ENCODE data around the gene ST8SIA5.

The ST8SIA5 gene

DNA sequence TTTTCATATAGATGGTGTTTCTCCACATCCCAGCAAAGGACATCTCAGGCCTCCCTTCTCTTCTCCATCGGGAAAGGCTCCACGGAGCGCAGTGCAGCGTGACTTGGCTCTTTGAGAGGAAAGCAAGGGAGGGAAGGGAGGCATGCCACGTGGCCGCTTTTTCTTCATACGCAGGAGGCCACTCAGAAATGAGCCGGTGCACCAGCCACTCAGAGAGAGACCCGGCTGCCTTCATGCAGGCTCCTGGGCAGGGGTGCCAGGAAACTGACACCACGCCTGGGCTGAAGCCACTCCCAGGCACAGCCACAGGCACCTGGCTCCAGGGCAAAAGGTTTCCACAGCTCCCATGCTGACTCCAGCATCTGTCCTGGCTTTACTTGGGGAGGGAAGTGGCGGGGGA lies 88.7 kb downstream of the ST8SIA5 start:
- no peak for DNase-seq (ENCODE audit: low spot score)

DNA sequence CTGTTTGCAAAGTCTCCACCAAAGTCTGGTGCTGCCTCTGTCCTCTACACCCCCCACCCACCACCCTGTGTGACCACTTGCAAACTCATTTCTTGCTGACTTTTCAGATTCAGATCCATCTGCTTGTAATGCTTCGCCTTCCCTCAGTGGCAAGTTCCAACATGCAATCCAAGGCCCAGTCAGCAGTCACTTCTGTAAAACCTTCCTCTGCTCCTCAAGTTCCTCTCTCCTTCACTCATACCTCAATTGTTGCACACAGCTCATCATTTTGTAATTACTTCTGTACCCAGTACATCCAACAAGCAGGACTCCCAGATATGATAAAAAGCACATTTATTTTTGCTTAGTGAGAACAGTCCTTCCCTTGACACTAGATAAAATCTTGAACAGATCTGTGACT lies 93.3 kb downstream of the ST8SIA5 start:
- DNase-seq (ENCODE audit: low spot score): no peak

DNA sequence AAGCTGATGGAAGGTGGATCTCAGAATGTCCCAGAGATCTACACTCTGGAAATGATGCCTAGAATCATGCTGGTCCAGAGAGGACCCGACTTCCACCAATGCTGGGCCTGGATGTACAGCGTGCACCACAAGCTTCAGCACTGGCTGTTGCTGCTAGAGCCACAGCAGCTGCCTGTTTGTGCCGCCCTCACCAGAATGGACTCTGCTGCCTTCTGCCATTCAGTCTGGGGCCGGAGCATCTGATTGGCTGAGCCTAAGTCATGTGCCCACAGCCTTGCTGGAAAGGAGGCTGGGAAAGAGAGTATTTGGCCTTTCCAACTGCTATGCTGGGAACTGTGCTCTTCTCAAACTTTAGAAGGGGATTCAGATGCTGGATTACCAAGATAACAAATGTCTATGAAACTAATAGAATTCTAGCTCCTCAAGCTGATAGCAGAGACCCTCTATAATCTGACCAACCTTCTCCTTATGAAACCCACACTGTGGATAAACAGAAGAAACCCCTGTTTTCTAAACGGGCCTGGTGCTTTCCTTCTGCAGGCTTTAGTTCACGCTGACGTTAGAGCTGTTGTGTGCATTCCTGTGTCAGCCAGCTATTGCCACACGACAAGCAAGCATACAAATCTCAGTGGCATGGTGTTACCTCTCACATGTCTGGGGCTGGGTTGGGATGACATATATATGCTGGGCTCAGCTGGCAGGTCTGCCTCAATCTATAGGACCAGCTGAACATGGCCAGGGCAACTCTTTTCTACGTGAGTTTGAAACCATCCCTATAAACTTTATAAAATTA lies 95.7 kb downstream of the ST8SIA5 start:
- DNase-seq (ENCODE audit: low spot score): no peak

DNA sequence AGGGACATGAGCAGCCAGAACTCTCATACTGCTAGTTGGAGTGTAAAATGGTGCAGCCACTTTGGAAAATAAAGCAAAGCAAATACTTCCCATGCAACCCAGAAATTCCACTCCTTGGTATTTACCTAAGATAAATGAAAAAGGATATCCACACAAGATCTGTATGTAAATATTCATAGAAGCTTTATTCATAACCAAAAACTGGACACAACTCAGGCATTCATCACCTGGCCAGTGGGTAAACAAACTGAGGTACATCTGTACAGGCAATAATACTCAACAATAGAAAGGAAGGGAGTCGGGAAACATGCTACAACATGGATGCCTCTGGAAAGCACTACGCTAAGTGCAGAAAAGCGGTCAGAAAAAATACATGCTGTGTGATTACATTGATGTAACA lies 97.4 kb downstream of the ST8SIA5 start:
- no peak for DNase-seq (ENCODE audit: low spot score)

DNA sequence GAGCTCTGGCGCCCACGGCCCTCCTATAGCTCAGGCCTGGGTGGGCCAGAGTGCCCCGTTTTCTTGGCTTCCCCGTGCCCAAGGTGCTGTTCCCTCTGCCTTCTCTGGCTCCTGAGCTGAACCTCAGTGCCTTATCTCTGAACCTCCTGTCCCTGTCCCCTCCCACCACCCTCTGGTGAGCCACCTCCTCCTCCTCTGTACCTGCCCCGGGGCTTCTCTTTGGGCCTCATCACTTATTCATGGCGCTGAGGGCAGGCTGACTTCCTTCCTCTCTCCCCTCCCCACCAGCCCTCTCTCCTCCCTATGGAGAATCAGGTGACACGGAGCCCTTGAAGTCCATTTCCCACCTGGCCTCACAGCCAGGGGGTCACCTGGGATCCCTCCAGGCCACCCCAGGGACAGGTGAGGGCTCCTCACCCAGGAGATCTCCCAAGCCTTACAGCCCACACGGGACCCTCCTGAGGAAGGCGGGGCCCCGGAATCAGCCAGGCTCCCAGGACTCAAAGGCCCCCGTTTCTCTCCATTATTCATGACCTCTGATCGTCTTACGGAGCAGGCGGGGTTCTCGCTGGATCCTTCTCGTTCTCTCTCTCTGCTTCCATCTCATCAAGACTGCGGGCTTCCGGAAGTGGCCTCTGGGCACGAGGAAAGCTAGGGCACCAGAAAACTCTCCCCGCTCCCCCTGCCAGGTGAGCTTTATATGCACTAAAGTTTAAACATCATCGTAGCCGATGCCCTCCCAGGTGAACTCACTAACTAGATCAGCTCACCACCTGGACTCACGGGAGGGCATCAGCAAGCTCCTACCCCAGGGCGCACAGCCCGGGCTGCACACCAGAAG lies 99.5 kb downstream of the ST8SIA5 start, which contains the start of gene LOXHD1:
Gene LOXHD1, minus strand, starts transcription at position 106 of the 841 bp plus-strand sequence. CDS start 187 bp downstream, outside the sequence.
- DNase-seq (ENCODE audit: low spot score): no peak

DNA sequence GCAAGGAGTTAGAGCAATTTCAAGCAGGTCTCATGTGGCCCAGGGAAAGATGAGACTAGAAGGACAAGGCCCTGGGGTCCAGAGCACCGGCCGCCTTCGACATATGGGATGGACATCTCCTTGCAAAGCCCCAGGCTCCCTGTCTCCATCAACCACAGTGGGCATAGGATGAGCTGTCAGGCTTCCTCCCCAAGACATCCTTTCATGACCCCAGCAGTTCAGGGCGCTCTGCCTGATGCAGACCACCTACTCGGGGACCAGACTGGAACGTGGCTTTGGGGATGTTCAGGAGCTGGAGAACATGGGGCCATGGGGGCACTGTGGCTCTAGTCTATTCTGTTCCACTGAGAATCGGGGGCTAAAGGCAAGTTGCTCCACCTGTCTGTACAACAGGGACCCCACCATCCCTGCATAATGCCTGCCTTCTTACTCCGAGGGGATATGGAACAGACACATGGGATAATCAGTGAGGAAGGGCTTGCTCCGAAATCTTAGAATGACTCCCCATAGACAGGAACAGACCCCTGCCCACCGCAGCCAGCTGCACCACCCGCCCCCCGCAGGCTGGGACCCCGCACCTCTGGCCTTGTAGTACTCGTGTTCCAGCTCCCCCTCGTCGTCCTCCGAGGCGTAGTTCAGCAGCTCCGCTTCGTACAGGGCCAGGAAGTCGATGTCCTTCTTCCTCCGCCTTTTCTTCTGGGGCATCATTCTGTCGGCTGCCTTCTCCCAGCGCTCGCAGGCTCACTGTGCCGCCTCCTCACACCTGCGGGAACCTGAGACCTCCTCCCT lies 100.3 kb downstream of the ST8SIA5 start:
- DNase-seq (ENCODE audit: low spot score): no peak

DNA sequence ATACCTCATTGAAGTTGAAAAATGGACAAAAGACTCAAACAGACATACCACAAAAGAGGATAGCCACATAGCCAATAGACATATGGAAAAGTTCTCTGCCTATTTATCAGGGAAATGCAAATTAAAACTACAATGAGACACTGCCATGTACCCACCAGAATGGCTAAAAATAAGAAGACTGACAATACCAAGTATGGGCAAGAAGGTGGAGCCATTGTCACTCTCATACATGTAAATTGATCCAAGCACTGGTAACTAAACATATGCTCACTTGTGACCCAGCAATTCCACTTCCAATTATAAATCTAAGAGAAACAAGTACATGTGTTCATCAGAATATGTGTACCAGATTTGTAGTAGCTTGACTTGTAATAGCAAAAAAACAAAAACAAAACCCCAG lies 104.5 kb downstream of the ST8SIA5 start:
- no peak for DNase-seq (ENCODE audit: low spot score)

DNA sequence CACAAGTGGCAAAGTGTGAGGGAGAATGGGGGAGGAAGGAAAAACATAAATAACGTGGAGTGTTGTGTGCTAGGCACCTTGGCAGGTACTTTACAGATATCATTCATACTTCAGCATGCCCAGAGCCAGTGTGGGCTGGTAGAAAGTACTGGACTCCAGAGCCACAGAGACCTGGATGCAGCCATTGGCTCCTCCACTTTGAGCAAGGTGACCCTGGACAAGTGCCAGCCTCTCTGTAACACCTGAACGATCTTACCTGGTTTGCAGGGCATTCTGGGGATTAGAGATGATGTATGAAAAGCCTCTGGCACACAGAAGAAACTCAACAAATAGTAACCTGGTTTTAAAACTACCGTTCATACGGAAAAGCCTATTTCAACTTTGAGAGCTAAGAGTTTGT lies 106.2 kb downstream of the ST8SIA5 start:
- DNase-seq (ENCODE audit: low spot score): no peak

DNA sequence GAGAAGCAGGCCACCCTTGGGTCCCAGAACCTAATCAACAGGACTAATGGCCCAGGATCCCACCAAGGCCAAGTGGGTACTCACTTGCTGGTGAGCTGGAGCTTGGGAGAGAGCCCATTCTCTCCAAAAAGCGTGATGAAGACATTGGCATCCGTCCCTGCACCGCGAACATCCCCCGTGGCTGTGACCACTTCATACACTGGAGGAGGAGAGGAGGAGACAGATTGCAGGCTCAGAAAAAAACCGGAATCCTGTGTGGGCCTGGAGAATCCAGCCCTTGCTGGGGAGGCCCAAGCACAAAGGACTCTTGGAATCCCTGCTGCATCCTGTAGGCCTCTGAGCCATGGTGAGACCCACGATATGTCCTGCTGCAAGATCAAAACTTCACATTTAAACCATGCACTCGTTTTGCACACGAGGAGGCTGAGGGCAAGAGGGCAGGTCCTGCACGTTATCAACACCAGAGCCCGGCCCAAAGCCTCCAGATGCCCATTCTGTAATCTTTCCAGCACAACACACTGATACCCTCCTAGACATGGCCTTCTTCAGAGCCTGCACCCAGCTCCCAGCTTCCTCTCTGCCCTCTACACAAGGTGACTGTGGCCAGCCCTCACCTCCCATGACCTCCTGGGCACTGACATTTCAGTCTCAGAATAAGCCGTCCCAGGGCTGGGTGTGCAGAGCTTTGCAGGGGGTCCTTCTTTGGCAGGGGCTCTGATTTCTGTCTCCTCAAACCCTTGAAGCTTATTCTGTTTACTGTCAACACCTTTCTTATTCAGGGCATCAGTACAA lies 107.6 kb downstream of the ST8SIA5 start:
- no peak for DNase-seq (ENCODE audit: low spot score)

DNA sequence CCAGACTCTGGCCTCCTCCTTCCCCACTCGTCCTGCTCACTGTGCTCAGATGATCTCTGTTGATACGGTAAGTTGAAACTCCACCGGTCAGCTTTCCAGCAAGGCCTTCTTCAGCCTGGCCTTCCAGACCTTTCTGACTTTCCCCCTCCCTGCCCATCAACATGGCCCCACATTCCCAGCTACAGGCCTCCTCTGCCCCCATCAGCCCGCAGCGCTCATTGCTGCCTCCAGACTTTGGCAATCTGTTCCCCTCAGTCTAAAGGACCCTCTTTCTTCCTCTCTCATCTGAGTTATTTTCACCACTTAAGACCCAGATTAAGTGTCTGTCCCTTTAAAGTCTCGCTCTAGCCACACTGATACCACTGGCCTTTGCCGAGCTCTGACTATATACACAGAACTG lies 110.4 kb downstream of the ST8SIA5 start:
- no peak for DNase-seq (ENCODE audit: low spot score)

DNA sequence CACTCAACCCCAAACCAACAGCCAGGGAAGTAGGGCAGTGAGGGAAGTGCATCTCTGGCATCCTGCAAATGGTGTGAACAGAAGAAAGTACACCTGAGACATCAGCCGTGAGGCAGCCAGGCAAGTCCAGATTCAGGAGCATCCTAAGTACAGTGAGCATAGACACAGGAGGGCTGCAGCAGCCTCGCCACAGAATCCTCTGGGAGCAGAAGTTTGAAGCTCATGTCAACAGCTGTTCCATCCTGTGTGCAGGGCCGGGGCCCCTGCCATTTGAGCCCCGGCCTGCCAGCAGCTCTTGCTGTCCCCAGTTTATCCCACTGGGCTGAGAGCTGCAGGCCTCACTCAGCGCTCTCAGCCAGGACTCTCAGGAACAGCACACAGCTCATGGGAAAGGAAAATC lies 114.3 kb downstream of the ST8SIA5 start:
- no peak for DNase-seq (ENCODE audit: low spot score)

DNA sequence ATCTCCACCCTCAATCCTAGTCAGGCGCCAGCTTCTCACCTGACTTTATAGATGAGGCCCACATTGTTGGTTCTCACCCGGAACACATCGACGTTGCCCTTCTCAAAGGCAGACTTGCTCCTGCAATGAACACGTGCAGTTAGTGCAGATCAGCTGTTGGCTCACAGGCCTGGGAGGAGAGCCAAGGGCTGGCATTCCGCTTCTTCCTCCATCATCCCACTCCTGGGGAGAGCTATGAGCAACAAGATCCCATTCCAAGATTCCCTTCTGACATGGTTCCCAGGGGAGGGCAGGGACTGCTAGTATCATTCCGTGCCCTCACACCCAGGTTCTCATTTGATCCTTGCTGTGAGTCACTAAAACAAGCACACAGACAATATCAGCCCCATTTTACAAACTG lies 114.9 kb downstream of the ST8SIA5 start:
- DNase-seq (ENCODE audit: low spot score): no peak

DNA sequence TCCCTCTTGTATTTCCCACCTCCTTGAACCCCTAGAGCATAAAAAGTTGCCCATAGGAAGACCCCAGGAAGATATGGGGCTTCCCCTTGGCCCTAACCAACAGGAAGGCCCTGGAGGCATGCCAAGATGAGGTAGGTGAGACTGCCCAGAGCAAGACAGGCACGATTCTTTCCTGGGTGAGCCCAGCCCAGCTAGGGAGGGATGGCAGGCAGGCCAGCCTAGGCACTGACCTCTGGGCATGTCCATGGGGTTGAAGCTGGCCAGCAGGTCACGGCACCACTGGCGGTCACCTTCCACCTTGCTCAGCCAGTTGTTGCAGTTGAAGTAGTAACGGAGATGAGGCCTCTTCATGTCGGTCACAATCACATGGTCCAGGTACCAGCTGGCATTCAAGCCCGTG lies 117.5 kb downstream of the ST8SIA5 start:
- no peak for DNase-seq (ENCODE audit: low spot score)

DNA sequence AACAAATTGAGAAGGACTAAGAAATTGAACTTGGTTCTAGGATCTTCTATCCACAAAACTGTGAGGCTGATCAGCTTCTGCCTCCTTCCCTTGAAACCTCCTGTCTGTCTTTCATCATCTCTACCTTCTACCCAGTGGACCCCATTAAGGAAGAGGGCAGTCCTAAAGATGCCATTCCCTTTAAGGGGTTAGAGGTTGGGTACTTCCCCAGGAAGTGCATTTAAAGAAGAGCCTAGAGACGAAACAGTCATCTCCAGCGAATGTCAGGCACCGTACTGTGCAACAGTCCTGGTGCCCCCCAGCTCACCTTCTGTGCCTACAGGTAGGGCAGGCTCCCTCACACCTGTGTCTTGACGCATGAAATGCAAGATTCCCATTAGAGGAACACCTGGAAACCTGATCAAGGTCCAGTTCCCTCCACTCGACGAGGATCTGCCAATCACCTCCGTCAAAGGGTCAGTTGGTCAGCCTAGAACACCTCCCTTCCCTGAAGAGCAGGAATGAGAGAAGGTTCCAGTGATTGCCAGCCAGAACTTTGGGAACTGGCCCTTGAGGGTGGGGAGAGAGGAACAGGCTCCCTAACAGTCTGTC lies 120.7 kb downstream of the ST8SIA5 start:
- no peak for DNase-seq (ENCODE audit: low spot score)

DNA sequence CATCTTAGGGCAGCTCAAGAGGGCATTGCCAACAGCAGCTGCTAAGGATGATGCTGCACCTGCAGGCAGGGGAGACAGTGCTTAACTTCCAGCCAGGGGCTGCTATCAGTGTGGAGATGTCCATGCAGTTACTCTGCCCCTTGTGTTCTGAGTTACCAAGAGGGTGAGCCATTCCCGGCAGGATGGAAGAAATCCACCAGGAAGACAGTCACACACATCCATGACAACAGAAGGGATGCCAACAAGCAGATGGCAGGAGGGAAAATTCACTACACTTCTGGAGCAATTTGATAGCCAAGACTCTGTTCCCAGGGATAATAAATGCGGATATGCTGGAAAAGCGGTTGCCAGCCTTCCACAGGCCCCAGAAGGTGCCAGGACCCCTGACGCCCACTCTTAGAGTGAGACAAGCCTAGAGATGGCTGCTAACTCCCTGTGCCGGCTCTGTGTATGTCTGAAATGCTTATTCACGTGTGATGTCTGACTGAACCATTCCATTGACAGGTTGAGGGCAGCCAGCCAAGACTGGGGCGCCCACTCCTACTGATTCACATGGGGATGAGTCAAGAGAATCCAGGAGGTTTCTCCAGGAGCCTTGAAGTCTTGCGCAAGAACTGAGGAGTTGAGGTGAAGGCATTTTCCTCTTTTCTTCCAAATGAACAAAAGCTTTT lies 124.3 kb downstream of the ST8SIA5 start:
- DNase-seq (ENCODE audit: low spot score): no peak

DNA sequence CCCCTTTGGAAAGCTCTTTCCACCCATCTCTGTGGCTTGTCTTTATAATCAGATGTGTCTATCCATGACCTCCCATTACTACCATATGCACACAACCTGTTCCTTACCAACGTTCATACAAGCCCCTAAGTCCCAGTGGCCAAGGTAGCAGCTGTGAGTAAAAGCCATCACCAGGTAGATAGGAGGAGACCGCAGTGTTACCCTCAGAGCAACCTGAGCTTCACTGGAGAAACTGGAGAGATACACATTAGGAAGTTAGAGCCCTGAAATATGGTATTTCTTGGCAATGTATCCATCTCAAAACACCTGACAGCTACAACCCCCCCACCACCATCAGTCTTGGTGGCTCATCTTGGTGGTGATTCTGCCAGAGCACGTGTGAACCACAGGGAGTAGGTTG lies 125.9 kb downstream of the ST8SIA5 start:
- DNase-seq (ENCODE audit: low spot score): no peak

DNA sequence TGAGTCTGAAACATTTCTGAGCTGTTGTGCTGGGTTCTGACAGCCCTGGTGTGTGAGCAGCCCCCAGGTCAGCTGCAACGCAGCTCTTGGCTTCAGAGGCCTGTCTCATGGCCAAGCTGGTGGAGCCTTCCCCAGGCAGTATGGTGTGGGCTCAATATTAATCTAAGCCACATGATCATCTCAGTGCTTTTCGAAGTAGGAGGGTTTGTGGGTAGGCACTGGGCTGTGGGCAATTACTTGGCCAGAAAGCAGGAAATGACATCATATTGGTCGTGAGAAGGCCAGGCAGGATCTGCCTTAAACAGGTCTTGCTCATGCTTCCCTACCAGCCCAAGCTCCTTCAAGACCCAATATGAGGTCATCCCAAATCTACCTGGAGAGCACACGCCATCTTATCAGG lies 126.7 kb downstream of the ST8SIA5 start:
- DNase-seq (ENCODE audit: low spot score): no peak

DNA sequence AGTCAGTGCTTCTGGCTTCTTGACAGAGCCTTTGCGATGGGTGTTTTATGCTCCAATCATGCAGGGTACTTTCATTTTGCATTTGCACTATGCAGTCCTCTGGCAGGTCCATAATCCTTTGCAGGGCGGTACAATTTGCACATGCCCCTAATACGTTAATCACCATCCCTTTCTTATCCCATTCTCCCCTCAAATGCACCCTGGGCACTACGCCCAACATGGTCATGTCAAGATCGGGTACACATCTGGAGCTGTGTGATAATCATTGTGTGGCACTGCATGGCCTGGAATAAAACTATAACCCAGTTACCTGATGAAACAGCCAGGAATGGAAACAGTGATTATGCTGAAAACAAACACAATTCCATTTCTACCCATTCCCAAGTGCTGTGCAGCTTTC lies 127.5 kb downstream of the ST8SIA5 start:
- no peak for DNase-seq (ENCODE audit: low spot score)

DNA sequence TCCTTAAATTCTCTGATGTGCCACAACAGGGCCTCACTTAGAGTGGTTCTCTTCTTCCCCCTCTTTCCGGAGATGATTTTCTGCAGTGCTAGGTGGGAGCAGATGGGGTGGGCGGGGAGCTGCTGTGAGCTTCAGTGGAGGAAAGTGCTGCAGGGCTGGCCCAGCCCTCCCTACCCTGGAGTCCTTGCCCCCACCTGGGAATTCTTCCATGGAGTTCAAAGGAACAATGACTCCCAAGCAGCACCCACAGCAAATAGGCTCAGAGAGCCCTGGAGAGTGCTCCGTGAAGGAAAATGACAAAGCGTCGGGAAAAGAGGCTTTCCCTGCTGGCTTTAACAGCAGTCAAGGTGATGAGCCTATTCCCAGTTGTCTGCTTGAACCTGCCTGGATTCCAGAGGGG lies 128.6 kb downstream of the ST8SIA5 start:
- no peak for DNase-seq (ENCODE audit: low spot score)

DNA sequence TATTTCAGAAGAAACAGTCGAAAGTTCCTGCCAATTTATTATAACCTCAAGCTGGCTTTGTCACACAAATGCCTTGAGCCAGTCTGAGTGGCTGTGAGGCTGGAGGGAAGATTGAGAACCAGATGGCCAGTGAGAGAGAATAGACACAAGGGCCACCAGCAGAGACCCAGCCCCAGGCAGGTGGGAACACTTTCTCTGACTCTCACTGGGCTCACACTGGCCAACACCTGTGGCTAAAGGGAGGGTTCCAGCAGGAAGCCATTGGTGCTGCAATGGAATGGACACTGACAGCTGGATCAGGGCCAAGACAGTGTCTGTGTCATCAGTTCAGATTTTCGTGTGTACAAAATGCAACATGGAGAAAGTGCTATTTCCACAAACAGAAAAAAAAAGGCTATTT lies 129.7 kb downstream of the ST8SIA5 start:
- no peak for DNase-seq (ENCODE audit: low spot score)

DNA sequence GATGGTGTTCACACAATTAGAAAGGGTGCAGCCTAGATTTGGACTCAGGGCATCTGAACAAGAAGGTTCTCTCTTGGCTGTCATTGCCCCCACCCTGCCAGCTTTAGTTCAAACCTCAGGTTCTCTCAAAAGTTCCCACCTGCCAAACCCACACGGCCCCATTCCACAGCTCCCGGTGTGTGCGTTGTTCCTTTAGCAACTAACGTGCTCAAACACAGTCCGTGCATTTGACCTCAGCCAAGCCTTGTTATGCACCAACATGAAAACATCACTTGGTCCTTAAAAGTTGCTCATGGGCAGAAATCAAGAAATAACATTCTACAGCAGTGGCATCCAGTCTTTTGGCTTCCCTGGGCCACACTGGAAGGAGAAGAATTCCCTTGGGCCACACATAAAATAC lies 131.8 kb downstream of the ST8SIA5 start:
- DNase-seq (ENCODE audit: low spot score): no peak

All from CD4-positive, alpha-beta T cell treated with Interleukin-2 at 100 ng/mL for 4 hours (primary cell).